HG03521 (cell line): ENCODE measurements around the gene TMEM176A.

Experiments used
- ATAC-seq: cut with Tn5 transposase; IDR thresholded peaks from one replicate; pipeline ENCODE4 v1.9.1; 2021; ENCODE audit warnings: mild to moderate bottlenecking, moderate library complexity; ENCODE audit not compliant: unreplicated experiment

TMEM176A gene

DNA sequence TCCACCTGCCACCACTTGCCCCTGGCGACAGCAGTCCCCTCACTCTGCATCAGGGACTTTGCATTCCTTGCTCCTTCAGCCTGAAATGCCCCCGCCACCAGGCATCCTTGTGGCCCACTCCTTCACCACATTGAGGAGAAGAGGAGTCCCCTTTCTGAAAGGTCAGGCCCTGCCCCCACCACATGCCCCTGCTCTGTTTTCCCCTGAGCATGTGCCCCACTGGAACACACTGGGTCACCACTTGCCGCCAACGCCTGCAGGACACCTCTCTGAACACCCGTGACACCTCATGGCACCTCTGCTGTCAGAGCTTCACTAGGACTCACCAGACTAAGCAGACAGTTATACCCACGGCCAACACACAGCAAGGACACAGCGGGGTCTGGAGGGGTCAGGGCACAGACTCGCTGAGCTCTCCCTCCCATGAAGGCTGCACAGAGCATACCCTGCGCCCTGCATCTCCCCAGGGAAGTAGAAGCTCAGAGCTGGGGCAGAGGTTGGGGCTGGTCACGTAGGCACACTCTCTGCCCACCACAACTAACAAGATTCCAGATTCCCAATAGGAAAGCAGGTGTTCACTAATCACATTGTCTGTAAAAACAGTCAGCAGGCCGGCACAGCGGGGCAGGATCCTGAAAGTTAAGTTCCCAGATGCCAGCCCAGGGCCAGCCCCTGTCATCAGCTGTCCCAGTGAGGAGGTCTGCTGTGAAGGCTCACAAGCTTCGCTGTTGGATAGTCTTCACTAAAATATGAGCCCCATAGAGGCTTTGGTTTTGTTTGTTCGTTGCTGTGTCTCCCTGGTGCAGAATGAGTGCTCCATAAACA, 45.9 kb downstream of the TMEM176A start:
- ATAC-seq: no peak

DNA sequence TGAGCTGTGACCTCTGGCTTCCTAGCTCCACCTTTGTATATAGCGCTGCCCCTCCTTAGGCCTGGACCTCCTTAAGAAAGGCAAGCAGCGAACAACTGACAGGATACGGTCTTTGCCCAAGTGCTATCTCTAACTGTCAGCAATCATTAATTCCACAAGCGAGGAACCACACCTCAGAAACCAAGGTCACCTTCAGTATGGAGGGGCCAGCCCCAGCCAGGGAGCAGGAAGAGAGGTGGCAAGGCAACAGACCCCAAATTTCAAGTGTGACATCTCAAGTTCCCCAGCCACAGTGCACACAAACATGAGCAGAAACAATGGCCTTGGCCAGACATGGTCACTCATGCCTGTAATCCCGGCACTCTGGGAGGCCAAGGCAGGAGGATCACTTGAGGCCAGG, 47.0 kb downstream of the TMEM176A start:
- no peak for ATAC-seq

DNA sequence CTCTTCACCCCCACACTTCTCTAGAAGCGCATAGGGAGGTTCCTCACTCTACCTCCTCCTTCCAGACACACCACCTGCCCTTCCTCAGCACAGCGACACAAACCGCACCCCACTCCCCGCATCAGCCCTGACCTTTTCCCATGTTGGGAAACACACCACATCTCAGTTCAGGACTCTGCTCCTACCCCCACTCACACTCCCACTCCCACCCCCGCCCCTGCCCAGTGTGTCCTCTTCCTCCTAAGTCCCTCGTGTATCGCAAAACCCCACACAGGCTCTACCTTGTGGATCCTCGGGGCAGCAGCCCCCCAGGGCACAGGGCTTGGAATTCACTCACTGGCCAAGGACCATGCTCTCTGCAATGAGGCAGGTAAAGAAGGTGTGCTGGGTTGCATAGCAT, 47.5 kb downstream of the TMEM176A start:
- no peak for ATAC-seq

DNA sequence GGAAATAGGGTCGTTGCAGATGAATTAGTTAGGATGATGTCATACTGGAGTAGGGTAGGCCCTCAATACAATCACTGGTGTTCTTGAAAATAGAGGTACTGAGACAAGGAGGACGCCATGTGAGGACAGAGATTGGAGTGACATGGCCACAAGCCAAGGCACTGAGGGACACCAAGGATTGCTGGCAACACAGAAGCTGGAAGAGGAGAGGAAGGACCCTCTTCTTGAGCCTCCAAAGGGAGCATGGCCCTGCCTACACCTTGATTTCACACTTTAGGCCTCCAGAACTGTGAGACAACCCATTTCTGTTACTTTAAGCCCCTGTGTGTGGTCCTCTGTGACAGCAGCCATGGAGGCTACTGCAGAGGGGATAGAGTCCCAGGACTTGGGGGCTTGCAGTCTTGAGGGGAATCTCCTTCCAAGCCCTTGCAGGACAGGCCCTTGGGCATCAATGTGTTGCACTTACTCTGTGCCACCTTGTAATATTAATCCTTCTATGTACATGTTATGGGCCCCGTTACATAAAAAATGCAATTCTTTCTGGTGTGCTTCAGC, 48.1 kb downstream of the TMEM176A start:
- ATAC-seq: no peak

DNA sequence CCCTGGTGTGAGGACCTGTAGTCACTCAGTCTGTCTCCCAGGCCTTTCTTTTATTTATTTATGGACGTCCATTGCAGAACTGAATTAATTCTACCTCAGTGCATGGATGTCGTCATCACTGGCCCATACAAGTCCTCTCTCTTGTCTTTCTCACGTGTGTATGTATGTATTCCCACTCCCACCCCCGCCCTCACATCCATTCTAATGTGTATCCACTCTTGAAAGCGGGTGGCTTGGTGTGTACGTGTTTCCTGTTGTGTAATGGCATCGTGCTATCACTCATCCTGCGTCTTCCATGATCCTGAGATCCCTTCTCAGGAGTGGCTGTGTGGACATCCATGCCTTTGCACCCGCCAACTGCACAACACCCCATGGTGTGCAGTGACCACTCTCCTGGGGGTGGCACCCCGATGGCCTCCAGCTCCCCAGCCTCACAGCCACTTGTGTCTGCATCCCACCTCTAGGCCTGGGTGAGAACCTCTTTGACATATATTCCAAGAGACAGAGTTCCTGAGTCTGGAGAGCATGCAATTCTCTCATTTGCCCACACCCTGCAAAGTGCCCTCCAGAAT, 48.7 kb downstream of the TMEM176A start:
- no peak for ATAC-seq

DNA sequence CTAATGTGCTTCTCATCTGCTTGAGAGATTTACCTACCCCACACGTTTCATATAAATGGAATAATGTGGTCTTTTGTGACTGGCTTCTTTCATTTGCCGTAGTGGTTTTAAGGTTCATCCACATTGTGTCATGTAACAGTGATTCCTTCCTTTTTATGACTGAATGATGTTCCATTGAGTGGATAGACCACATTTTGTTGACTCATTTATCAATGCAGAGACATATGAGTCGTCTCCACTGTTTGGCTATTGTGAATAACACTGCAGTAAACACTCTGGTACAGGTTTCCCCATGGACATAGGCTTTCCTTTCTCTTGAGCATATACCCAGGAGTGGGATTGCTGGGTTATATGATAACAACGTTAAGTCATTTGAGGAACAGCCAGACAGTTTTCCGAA, 49.7 kb downstream of the TMEM176A start:
- ATAC-seq: no peak

DNA sequence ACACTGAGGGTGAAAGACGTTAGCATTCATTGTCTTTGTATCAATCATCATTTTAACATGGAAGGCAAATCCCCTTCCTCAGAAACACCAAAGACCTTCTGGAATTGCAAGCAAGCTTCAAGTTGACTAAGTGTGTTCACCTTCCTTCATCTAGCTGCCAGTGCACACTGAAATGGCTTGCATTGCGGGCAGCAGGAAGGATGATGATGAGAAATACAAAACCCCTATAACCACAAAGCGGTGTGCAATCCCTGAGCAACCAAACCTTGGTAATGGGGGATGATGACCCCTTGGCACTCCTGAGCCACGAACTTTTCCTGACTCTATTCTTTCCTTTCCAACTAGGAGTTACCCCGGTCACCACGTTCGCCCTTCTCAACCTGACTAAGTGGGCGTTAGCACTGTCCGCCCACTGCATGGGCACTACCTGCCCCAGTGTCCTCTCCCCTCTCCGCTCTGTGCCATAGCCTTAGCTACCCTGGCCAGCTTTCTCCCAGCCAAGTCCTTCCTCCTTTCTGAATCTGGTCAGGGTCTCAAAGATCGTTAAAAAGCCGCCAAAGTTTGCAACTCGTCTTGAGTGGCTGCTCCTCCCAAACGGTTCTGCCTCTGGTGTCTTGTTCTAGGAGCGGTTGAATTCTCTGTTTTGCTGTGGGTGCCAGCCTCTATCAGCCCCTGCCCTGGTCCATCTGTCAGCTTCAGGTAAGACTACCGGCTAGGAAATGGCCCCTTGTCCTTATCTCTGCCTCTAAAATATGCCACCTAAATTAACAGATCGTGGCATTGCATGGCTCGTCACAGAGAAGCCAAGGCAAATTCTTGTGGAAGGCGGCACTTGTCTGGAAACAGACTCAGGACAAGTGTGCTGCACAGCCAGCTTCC, 51.2 kb downstream of the TMEM176A start:
- ATAC-seq: no peak

DNA sequence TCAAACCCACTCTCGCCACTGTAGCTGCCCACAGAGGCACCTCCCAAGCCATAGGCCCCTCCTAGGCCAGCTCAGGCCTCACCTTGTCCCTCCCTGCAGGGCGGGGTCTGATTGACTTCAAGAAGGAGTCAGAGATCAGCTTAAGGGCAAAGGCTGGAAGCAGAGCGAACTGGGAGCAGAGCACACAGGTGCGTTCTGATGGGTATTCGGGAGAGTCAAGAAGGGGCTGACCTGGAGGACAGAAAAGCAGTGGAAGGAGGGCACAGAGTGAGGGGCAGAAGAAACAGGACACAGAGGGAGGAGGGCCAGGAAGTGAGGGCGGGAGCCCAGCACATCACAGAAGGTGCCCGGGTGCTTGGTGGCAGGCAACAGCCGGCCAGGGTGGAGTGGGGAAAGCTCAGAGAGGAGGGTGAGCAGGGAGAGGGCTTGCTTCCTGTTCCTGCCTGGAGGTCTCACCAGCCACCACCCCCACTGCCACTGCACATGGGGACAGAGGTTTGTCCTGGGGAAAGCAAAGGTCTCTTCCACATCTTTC, 51.9 kb downstream of the TMEM176A start, which contains the start of gene AOC1:
TSS of gene AOC1 (plus strand) at position 147 of the 535 bp plus-strand sequence. CDS start 3,954 bp downstream, outside the sequence.
- ATAC-seq: no peak

DNA sequence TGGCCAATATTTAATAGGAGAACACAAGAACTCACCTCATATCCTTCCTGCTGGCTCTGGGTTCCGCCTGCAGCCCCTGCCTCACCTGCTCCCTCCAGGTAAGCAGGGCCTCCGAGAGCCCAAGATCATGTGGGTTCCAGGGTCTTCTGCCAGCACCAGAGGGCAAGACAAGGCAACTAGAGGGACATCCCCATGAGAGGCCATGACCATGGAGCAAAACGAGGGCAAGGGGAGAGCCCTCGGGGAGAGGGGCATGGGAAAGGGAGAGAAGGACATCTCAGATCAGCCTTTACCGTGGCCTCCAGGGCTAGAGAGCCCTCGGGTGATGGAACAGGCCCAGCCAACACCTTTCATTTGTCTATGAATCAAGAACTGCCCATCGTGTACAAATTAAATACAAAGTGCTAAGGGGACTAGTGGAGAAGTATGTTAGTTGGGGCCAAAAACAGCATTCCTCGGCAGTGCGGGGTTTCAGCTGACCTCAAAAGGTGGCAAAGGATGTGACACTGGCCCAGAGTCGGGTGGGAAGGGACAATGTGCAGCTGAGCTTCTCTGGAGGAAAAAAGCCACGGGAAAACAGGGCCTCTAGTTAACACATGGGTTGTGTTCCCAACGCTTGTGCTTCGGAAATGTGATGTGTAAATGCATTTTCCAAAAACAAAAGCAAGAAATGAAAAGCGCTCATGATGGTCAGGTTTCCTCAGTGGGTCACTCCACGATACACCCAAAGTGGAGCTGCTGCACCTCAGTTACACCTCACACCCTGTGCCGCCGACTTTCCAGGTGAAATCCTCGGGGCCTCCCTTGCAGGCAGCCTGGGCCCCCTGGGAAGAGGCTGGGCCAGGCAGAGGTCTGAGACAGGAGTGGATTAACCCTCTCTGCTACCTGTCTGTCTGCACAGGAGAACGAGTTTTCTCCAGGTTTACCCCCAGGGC, 53.8 kb downstream of the TMEM176A start:
- no peak for ATAC-seq
